GM21825 (cell line): Measurements from ENCODE around the gene SERPINB13.
"Not testable (repeated sequence)": the region's sequence is repeated elsewhere in the genome, so short reads cannot be mapped to it uniquely, and the experiment has no call there.

Experiments used
- ATAC-seq: cut with Tn5 transposase; IDR thresholded peaks from one replicate; pipeline ENCODE4 v1.9.1; 2021; ENCODE audit warnings: mild to moderate bottlenecking, moderate library complexity; ENCODE audit not compliant: unreplicated experiment

SERPINB13 gene

DNA sequence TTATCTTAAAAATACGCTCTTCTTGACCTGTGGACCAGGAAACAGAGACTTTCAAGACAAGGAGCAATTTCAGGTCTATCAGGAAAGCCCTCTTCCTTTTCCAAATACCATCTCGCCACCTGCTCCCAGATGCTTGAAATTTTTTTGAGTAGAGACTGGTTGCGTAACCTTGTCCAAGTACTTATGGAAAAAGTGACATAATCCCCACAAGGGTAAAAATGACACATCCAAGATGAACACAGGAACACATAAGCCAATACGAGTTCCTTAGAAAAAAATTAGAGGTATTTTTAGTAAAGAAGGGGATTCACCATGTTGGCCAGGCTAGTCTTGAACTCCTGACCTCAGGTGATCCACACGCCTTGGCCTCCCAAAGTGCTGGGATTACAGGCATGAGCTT is 1.8 kb downstream of the SERPINB13 start:
- ATAC-seq, result no peak

DNA sequence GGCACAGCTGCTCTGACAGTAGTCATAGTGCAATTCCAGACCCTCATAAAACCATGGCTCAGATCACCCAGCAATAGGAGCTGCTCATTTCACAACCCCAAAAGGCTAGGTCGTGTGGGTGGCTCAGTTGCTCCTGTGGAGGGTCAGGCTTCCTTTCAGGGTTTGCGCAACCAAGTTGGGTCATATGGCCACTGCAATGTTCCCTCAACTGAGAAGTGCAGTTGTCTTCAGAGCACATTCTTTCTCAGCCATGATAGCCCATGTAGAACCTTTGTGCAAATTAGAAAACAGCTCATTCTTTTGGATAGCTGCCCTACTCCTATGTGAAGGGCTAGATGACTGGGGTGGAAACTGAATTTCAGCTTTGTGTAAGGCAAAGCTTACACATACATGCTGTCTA is 3.2 kb downstream of the SERPINB13 start:
- no peak for ATAC-seq

DNA sequence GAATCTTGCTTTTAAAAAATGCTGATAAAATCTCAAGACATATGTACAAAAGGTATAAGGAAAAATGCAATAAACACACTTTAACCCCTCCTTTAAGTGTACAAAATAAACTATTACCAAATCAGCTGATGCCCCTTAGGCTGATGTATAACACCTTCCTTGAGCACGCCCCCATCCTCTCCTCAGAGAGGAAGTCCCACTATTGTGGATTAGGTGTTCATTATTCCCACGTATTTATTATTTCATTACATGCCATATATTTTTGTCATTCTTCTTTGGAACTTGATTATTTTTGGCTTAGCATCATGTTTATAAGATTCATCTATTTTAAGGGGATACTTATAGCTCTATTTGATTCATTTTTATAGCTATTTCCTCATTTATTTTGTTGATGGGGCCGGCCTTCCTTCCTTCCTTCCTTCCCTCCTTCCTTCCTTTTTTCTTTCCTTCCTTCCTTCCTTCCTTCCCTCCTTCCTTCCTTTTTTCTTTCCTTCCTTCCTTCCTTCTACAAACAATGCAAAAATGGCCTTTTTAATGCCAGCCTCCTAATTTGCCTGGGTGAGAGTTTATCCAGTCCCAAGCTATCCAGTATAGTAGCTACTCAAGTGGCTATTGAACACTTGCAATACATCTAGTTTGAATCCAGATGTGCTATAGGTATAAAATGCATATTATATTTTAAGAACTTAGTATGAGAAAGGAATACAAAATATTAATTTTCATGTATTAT is 4.0 kb downstream of the SERPINB13 start:
- no peak for ATAC-seq

DNA sequence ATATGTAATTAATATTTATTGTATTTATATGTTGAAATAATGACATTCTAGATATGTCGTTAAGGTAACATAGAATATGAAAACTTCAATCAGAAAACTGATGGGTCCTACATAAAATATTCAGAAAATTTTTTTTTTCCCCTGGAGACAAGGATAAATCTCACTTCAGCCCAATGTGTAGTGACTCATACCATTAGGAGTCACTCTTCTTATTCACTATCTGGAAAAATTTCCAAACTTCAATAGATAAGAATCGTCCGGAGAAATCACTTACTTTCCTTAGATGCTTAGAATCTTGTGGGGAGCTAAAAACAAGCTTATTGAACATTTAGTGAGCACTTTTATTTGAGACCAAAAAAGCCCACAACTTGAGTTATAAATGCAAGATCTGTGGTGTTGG is 4.6 kb downstream of the SERPINB13 start:
- ATAC-seq, result no peak

DNA sequence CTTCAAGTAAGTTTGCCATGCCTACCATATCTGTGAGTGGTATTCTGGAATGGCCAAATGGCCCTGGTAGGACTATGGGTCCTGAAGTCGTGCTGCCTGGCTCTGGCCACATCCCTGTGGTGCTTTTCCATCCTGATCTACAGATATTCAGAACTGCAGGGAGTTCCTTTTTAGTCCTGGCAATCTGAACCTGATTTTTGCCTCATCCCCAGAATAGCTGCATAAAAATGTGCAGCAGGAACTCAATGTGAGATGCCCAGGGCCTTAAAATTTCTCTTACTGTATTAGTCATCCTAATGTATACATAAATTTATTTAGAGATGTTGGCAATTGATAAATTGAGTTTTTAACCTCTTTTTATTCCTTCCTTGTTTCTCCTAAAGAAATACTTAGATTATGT is 5.3 kb downstream of the SERPINB13 start:
- ATAC-seq, result no peak

DNA sequence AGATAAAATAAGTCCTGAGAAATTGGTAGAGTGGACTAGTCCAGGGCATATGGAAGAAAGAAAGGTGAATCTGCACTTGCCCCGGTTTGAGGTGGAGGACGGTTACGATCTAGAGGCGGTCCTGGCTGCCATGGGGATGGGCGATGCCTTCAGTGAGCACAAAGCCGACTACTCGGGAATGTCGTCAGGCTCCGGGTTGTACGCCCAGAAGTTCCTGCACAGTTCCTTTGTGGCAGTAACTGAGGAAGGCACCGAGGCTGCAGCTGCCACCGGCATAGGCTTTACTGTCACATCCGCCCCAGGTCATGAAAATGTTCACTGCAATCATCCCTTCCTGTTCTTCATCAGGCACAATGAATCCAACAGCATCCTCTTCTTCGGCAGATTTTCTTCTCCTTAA is 9.8 kb downstream of the SERPINB13 start:
- no peak for ATAC-seq

DNA sequence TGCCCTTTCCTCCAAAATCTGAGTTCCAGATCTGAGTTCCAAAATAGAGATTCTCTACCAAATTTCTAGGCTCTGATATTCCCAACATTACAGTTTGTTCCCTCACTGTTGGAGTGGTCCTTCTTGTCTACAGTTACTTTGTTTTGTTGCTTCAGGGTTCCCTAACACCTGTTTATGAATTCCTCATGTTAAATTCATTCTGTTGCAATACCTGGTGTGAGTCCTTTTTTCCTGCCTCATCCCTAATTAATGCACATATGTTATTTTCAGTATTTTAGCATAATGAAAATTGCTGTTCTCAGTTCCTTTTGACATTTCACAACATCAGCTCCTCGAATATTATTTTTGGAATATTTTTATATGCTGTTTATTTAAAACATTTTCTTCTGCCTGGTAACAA is 16.2 kb downstream of the SERPINB13 start:
- ATAC-seq, result no peak

DNA sequence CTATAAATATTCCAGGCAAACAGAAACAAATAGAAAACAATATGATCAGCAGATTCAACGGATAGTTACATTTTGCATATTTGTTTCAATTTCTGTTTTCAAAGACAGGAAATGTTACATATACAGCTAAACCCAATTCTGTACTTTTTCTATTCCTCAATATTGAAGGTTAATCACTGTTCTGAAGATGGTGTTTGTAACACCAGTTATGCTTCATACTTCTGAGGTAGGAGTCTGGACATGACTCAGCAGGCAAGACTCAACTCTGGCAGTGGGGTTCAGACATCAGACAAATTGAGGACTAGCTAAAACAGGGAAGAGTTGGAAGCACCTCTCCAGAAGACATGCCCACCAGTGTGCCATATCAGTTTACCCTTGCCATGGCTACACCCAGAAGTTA is 16.6 kb downstream of the SERPINB13 start:
- ATAC-seq, result peak; percentile 98

DNA sequence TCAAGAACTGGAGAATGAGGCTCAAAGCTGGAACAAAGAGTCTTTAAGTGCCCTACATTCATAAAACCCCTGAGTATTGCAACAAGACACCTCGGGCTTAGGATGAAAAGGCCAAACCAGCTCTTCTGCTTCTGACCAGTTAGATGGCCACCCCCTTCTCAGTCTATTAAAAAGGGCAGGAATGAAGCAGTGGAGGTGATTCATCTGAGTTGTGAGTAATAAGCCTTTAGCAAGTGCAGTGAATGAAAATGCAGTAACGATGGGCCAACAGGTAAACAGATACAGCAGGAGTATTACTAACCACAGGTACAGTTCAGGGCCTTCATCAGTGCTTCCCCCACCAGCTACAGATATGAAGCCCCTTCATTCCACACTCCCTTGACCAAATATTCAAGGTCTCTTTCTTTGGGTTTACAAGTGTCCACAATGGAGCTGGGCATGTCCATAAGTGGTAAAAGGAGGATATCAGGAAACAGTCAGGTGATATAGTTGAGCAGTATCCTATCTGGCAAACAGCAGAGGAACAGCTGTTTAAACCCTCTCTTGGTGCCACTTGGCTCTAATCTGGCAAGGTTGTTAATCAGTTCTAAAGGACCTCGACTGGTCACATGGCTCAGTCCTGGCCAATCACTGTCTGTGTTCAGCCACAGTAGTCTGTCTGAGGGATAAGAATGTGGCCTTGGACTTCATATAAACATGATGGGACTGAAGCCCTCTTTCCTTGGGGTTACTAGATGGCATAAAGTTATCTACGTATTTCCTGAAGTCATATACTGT is 17.8 kb downstream of the SERPINB13 start:
- ATAC-seq, result no peak

DNA sequence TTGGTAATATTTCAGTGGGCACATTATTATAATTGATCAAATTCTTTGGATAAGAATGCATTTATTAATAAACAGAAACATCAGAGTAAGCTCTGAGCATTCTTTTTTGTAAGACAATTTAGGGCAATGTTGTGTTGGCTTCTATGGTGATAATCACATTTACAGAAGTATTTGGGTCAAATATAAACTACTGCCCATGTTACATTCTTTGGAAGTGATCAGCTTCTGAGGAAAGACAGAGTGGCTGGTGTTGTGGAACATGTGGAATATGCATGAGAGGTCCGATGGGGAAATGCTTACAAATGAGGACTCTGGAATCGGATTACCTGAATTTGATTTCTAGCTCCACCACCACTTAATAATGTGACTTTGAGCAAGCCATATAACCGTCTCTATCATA is 19.4 kb downstream of the SERPINB13 start:
- no peak for ATAC-seq

DNA sequence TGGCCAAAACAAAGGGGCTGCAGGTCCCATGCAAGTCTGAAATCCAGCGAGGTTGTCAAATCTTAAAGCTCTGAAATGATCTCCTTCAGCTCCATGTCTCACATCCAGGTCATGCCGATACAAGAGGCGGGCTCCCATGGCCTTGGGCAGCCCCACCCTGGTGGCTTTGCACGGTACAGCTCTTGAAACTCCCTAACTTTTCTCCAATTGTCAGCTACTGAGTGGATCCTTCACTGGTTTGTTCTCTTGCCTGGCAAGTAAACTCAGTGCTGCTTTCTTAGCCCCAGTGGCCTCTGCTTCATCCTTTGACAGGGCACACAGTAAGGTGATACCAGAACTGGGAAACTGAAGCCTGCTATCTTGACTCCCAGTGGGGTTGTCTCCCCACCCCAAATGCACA is 26.3 kb downstream of the SERPINB13 start:
- ATAC-seq, result no peak

DNA sequence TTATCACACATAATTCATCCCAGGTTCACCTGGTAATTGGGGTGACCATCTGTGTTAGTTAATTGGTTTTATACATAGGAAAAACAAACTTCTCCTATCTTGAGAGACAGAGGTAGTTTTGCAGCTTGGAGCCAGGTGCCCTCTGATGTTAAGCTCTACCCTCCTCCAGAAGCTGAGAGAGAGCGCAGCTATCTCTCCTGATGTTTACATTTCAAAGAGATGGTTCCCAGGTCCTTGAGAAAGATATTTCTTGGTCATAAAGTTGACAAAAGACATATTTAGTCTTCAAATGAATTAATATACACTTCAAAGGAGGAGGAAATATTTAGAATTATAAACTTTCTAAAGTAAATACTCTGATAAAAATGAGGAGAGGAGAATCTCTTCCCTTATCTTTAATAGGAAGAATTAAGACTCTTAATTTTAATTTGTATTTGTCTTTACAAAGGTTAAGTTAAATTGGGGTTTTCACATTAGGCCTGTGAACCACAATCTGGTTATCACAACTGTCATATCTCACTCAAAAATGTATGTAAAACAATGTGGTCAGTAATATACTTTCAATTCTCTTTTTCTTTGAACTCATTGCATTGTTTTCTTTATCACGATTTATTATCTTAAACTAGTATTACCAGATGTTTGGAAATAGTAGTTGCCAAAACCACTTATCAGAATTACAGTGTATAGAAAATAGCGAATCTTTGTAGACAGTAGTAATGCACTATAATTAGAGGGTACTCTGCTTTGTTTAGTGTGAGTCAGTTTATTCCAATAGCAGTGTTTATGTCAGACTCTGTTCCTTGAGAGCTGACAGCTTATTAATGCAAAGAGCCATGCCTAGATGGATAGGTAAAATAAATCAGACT is 30.1 kb downstream of the SERPINB13 start:
- ATAC-seq, result no peak

DNA sequence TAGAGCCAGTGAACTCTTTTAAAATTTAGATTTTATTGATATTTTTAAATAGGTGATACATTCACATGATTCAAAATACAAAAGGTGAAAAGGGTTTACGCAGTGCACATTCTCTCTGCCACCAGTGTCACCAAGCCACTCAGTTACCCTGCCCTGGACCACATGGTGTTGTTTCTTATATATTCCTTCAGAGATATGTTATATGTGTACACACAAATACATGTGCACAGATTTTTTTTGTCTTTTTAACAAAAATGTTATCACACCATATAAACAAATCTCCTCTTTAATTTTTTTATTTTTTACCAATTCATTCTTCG is 30.7 kb downstream of the SERPINB13 start:
- ATAC-seq, result no peak

DNA sequence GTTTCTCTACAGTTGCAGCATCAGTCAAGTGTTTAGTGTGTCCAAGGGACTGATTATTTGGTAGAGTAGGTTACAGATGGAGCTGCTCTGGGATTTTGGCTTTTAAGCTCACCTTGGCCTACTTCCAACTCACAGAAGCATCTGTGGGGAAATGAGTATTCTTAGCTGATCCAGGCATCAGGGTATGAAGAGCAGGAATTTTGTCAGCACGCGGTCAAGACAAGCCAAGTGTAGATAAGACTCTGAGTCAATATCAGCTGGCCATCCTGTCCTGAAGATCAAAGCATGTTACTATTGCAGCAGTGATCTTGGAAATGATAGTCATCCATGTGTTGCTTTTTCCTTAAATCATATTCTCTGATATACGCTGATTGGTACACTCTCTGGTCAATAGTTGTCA is 32.5 kb downstream of the SERPINB13 start:
- no peak for ATAC-seq

DNA sequence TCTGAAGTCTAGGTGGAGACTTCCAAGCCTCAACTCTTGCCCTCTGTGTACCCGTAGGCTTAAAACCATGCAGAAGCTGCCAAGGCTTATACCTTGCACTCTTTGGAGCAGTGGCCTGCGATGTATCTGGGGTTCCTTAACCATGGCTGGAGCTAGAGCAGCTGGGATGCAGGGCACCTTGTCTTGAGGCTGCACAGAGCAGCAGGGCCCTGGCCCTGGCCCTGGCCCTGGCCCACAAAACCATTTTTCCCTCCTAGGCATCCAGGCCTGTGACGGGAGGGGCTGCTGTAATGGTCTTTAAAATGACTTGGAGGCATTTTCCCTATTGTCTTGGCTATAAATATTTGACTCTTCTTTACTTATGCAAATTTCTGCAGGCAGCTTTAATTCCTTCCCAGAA is 37.7 kb downstream of the SERPINB13 start:
- no peak for ATAC-seq

DNA sequence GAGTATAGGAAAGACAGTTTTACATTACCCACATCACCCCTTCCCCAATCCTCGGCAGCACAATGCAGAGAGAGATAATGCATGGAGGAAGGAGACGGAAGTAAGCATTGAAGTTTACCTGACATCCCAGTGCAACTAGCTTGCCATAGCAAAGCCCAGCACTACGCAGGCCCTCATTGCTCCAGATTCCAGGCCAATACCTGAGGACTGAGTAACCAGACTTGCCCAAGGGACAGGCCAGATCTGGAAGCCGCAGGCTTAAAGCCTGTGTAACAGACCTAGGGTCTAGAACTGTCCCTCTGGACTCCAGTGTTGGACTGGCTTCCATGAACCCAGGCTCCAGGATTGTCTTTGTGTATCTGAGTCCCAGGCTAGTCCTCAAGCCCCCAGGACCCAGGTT is 39.3 kb downstream of the SERPINB13 start:
- ATAC-seq, result no peak

DNA sequence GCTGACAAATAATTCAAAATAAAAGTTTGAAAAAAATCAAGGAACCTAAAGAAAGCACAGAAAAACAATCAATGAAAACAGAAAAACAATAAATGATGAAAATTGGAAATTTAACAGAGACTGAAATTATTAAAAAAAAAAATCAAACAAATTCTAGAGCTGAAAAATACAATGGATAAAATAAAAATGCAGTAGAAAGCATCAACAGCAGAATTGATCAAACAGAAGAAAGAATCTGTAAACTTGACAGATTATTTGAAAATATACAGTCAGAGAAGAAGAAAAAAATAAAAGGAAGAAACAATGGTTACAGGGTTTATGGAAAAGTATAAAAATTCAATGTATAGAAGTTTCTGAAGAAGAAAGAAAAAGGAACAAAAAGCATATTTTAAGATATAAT is 40.7 kb downstream of the SERPINB13 start:
- no peak for ATAC-seq

DNA sequence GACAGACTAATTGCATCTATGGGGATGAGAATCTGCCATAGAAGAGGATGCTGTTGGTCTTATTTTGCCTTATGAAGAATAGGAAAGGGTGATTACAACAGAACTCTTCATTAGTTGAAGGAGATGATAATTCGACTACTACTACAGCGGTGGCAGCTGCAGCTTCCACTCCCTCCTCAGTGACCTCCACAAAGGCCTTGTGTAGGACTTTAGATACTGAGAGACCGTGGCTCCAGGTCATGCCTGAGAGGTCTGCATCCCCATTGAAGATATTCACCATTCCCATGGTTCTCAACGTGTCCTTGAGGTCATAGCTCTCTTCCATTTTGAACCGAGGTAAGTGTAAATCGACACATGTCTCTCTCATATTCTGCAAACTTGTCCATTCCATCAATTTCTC is 50.6 kb downstream of the SERPINB13 start:
- no peak for ATAC-seq

DNA sequence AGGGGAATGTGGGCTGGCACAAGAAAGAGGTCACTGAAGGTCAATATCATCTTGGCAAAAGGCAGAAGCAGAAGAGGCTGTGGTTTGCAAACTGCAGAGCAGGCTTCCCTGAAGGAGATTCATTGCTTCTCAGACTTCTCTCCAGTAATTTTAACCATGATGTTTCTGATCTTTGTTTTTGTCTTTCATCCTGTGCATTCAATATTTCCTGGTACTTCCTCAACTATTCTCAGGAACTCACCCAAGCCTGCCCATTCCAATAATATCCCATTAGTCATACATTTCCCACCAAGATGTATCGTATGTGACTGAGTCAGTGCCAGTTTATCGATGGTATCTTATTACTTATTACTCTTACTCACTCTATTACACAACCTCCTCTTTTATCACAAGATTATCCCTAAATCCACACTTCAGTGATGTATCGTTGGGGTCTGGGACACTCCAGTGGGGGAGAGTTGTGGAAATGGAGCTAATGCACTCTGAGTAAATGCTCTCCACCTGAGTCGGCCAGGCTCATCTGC is 54.1 kb downstream of the SERPINB13 start:
- not testable (repeated sequence) for ATAC-seq

DNA sequence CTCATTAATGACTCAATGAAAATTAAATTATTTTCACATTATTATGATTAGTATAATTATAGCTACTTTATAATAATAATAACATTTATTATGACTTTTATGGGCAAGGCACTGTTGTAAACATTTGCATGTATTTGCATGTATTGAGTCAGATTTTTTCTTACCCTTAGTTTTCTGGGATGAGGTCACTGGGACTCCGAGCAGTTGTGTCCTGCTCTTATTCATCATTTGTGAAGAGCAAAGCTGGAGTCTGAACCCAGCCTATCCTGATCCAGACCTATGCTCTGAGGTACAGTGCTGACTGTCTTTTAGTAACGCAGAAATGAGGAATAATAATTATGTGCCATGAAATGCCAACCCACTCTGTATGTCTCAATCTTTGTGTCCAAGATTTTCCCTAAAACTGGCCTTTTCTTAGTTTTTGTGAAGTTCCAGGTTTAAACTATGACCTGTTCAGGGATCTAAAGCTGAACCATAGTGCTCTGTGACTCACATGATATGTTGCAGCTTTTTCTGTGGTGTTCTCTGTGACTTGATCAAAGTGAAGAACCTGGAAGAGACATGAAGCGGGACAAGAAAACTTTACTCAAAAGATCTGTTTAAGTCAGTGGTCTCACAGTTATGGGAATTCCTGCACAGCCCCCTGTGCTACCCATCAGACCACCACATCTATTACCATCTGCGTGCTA is 55.7 kb downstream of the SERPINB13 start:
- ATAC-seq, result not testable (repeated sequence)

DNA sequence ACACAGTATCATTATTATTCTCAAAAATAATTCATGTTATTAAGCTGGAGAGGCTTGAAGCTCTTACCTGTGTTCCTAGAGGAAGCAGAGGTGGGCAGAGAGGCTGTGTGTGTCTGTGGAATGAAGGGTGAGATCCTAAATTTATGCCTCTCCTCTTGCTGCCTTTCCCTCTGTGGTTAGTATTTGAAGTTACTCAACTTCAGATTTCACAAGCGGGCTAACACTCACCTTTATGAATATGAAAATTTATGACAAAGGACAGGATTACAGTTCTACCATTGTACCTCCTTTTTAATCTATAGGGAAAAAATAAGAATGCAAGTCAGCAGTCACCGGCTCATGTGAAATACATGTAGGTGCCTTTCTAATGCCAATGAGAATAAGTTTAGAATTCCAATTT is 57.0 kb downstream of the SERPINB13 start, which contains the start of gene SERPINB4:
SERPINB4 (minus strand) TSS at position 115 of the 400 bp plus-strand sequence. CDS start 679 bp downstream, outside the sequence.
- not testable (repeated sequence) for ATAC-seq
